HG03342 (cell line): Measurements from ENCODE around the gene TIMM9.
"Not testable (repeated sequence)": the region's sequence is repeated elsewhere in the genome, so short reads cannot be mapped to it uniquely, and the experiment has no call there.

Source experiments
- ATAC-seq: cut with Tn5 transposase; IDR thresholded peaks from one replicate; pipeline ENCODE4 v1.9.1; 2021; ENCODE audit warnings: mild to moderate bottlenecking, moderate library complexity; ENCODE audit not compliant: unreplicated experiment

Gene TIMM9

GRCh38 chr14:58427281-58428117 lies at the start of gene TIMM9, which contains the start of gene KIAA0586:
TIMM9 (minus strand) TSS chr14:58427531; CDS start chr14:58411945, 15,586 bp downstream.
KIAA0586 (plus strand) TSS chr14:58427719; CDS start chr14:58428265, 546 bp downstream.
- peak; percentile 92 for ATAC-seq

GRCh38 chr14:58476320-58476719 lies 49.0 kb upstream of the TIMM9 start:
- ATAC-seq, result no peak

GRCh38 chr14:58469309-58469708 lies 42.0 kb upstream of the TIMM9 start:
- ATAC-seq, result no peak

- no peak for ATAC-seq
Measured at GRCh38 chr14:58467575-58467974, 40.2 kb upstream of the TIMM9 start.

GRCh38 chr14:58466459-58466858 lies 39.1 kb upstream of the TIMM9 start:
- no peak for ATAC-seq

- ATAC-seq, result no peak
Measured at GRCh38 chr14:58465421-58465820, 38.1 kb upstream of the TIMM9 start.

GRCh38 chr14:58464652-58465051 lies 37.3 kb upstream of the TIMM9 start:
- no peak for ATAC-seq

GRCh38 chr14:58463147-58463546 lies 35.8 kb upstream of the TIMM9 start:
- ATAC-seq, result no peak

GRCh38 chr14:58460772-58461171 lies 33.4 kb upstream of the TIMM9 start:
- no peak for ATAC-seq

GRCh38 chr14:58455593-58456265 lies 28.4 kb upstream of the TIMM9 start:
- ATAC-seq, result no peak

GRCh38 chr14:58444627-58445026 lies 17.3 kb upstream of the TIMM9 start:
- no peak for ATAC-seq

GRCh38 chr14:58439476-58439875 lies 12.1 kb upstream of the TIMM9 start:
- ATAC-seq, result no peak

GRCh38 chr14:58430156-58430555 lies 2.8 kb upstream of the TIMM9 start:
- ATAC-seq, result no peak

GRCh38 chr14:58428118-58428683 lies 870 bp upstream of the TIMM9 start:
- ATAC-seq, result no peak

- ATAC-seq, result peak; percentile 25
Measured at GRCh38 chr14:58426670-58427280, 556 bp downstream of the TIMM9 start.

GRCh38 chr14:58416934-58417333 lies 10.4 kb downstream of the TIMM9 start:
- not testable (repeated sequence) for ATAC-seq

- ATAC-seq, result no peak
Measured at GRCh38 chr14:58415636-58416547, 11.4 kb downstream of the TIMM9 start.

GRCh38 chr14:58414845-58415244 lies 12.5 kb downstream of the TIMM9 start:
- ATAC-seq, result no peak

- no peak for ATAC-seq
Measured at GRCh38 chr14:58408681-58409215, 18.6 kb downstream of the TIMM9 start.

- no peak for ATAC-seq
Measured at GRCh38 chr14:58401587-58401986, 25.7 kb downstream of the TIMM9 start.
